ENCODE data around the gene DIAPH3. TPM values are rescaled to one million over a fixed set of nuclear protein-coding genes. Genes with fewer than 3 reads are reported as not detected.

Gene DIAPH3
- total and polyA plus RNA-seq, 2 of the 4 experiments (the other 2 are of a cell fraction): 8.9 to 9.3 TPM

DNA sequence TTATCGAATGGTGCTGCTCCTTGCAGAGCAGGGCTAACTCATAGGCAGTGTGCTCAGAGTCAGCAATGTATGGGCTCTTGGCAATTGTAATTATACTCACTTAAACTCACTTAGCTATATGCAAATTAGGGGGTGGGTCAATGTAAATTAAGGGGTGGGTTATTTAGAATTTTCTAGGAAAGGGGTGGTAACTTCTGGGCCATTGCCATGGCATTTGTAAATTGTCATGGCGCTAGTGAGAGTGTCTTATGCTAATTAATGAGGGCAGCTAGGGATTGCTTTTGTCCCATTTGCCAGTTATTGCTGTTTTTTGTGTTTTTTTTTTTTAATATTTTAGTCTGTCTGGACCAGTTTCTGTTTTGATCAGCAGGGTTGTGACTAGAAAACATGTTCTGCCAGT, 68.4 kb downstream of the DIAPH3 start:
- no peak overlapping the region for H4K91ac ChIP-seq (ENCODE audit: insufficient read depth, low read depth, low read length)
- H2AK9ac ChIP-seq (replicated peaks; ENCODE audit: low read depth, low read length, poor library complexity): no peak overlapping the region
- no peak overlapping the region for H3K27ac ChIP-seq (ENCODE audit: insufficient read depth, low read length)
- H2BK5ac ChIP-seq (ENCODE audit: low read depth, low read length, poor library complexity, severe bottlenecking): no peak overlapping the region
- TF ChIP-seq NFE2L2 (IDR thresholded peaks at IDR 0.05; ENCODE audit: low read depth, low read length): no peak
- TF ChIP-seq POLR2A (IDR thresholded peaks at IDR 0.05; ENCODE audit: low read depth, low read length): no peak
- TF ChIP-seq, protein P1, sequence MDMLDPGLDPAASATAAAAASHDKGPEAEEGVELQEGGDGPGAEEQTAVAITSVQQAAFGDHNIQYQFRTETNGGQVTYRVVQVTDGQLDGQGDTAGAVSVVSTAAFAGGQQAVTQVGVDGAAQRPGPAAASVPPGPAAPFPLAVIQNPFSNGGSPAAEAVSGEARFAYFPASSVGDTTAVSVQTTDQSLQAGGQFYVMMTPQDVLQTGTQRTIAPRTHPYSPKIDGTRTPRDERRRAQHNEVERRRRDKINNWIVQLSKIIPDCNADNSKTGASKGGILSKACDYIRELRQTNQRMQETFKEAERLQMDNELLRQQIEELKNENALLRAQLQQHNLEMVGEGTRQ (IDR thresholded peaks at IDR 0.05; ENCODE audit: low read depth, low read length): no peak
- TF ChIP-seq RFX5 (IDR thresholded peaks at IDR 0.05; ENCODE audit: low read depth, low read length): no peak
- TF ChIP-seq CEBPB (IDR thresholded peaks at IDR 0.05; ENCODE audit: low read depth, low read length): no peak
- TF ChIP-seq MAZ (IDR thresholded peaks at IDR 0.05; ENCODE audit: borderline replicate concordance, low read depth, low read length): no peak
- TF ChIP-seq RCOR1 (IDR thresholded peaks at IDR 0.05; ENCODE audit: insufficient replicate concordance, low read length): no peak
- no peak for TF ChIP-seq SMC3 (IDR thresholded peaks at IDR 0.05; ENCODE audit: low read depth, low read length)
- TF ChIP-seq, protein P2, sequence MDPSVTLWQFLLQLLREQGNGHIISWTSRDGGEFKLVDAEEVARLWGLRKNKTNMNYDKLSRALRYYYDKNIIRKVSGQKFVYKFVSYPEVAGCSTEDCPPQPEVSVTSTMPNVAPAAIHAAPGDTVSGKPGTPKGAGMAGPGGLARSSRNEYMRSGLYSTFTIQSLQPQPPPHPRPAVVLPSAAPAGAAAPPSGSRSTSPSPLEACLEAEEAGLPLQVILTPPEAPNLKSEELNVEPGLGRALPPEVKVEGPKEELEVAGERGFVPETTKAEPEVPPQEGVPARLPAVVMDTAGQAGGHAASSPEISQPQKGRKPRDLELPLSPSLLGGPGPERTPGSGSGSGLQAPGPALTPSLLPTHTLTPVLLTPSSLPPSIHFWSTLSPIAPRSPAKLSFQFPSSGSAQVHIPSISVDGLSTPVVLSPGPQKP (IDR thresholded peaks at IDR 0.05; ENCODE audit: borderline replicate concordance, low read depth, low read length): no peak
- TF ChIP-seq FOS (IDR thresholded peaks at IDR 0.05; ENCODE audit: low read depth, low read length): no peak
- TF ChIP-seq MXI1 (IDR thresholded peaks at IDR 0.05; ENCODE audit: borderline replicate concordance, low read depth, low read length): no peak
- TF ChIP-seq RAD21 (IDR thresholded peaks at IDR 0.05; ENCODE audit: low read length): no peak
- TF ChIP-seq CHD1 (IDR thresholded peaks at IDR 0.05; ENCODE audit: low read depth, low read length): no peak
- TF ChIP-seq, protein P3, sequence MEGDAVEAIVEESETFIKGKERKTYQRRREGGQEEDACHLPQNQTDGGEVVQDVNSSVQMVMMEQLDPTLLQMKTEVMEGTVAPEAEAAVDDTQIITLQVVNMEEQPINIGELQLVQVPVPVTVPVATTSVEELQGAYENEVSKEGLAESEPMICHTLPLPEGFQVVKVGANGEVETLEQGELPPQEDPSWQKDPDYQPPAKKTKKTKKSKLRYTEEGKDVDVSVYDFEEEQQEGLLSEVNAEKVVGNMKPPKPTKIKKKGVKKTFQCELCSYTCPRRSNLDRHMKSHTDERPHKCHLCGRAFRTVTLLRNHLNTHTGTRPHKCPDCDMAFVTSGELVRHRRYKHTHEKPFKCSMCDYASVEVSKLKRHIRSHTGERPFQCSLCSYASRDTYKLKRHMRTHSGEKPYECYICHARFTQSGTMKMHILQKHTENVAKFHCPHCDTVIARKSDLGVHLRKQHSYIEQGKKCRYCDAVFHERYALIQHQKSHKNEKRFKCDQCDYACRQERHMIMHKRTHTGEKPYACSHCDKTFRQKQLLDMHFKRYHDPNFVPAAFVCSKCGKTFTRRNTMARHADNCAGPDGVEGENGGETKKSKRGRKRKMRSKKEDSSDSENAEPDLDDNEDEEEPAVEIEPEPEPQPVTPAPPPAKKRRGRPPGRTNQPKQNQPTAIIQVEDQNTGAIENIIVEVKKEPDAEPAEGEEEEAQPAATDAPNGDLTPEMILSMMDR (conservative IDR thresholded peaks at IDR 0.05; ENCODE audit: low read depth, low read length): no peak
- TF ChIP-seq BHLHE40 (IDR thresholded peaks at IDR 0.05; ENCODE audit: low read depth, low read length): no peak
- TF ChIP-seq MAFK (IDR thresholded peaks at IDR 0.05; ENCODE audit: low read depth, low read length): no peak
- H3K79me1 ChIP-seq (ENCODE audit: low read depth in 1 of 2, low read length in 2 of 2): peaks cover 41 to 42% of the 10 kb centered on the region in 2 experiments
- no CpG with 5 or more reads among the region's 2 CpGs for WGBS, 2 experiments (ENCODE audit: extremely low coverage in 2 of 2, insufficient read length in 1 of 2)
- H2BK120ac ChIP-seq (ENCODE audit: low read depth, low read length): no peak overlapping the region
- H2BK15ac ChIP-seq (ENCODE audit: low read depth, low read length): no peak overlapping the region
- ChIA-PET CTCF (no interaction called here), POLR2A (ENCODE audit: unreplicated experiment) (no interaction called here)
- H3K4ac ChIP-seq (ENCODE audit: low read depth, low read length): no peak overlapping the region
- H2BK20ac ChIP-seq (ENCODE audit: low read depth, low read length): no peak overlapping the region
- no peaks in the 10 kb centered on the region for H3K9me3 ChIP-seq (ENCODE audit: control insufficient read depth, insufficient read depth, low read length)
- no peak overlapping the region for H3K14ac ChIP-seq (replicated peaks; ENCODE audit: low read depth, low read length)
- H2AFZ ChIP-seq (replicated peaks; ENCODE audit: low read length, poor library complexity): no peak overlapping the region
- in situ Hi-C loops (cut with MboI; ENCODE audit: low sequenced_read_pairs): no loop called here
- no peaks in the 10 kb centered on the region for H4K20me1 ChIP-seq (ENCODE audit: insufficient read depth, low read length)
- dilution Hi-C loops (cut with HindIII; ENCODE audit: low sequenced_read_pairs, unreplicated experiment): no loop called here
- H3K56ac ChIP-seq (ENCODE audit: extremely low read depth, insufficient read depth, low read length): no peak overlapping the region
- H3K4me2 ChIP-seq (ENCODE audit: low read depth, low read length): no peak overlapping the region
- BruUV-seq (replicated peaks): no TSS peak
- peaks cover 7% of the 10 kb centered on the region for H3K4me1 ChIP-seq (ENCODE audit: control insufficient read depth, insufficient read depth, low read length)
- no peak overlapping the region for H3K4me3 ChIP-seq (ENCODE audit: insufficient read depth, low read depth, low read length)
- no peak overlapping the region for H2AK5ac ChIP-seq (ENCODE audit: low read depth, low read length)
- no peak overlapping the region for H4K8ac ChIP-seq (ENCODE audit: low read depth in 2 of 2, low read length in 2 of 2)
- H3K27me3 ChIP-seq (ENCODE audit: control insufficient read depth, insufficient read depth, low read length): no peaks in the 10 kb centered on the region
- ATAC-seq (ENCODE audit: low read depth) (no peak), DNase-seq (no peak)
- H3K18ac ChIP-seq (ENCODE audit: low read depth, low read length): no peak overlapping the region
- intact Hi-C loops (cut with micrococcal nuclease): no loop called here
- H3K9ac ChIP-seq (ENCODE audit: low read depth, low read length): no peak overlapping the region
- H3K36me3 ChIP-seq (ENCODE audit: control insufficient read depth, insufficient read depth, low read length): no peaks in the 10 kb centered on the region; the same call in 1 of the 2 replicates
- H3K23ac ChIP-seq (ENCODE audit: low read depth, low read length): no peak overlapping the region
- H4K5ac ChIP-seq (ENCODE audit: low read depth, low read length): peak overlapping the region; percentile 64
- peaks cover 4% of the 10 kb centered on the region; the same call in 1 of the 2 replicates for H3K9me1 ChIP-seq (ENCODE audit: insufficient read depth, low read length)
